ENCODE results near the gene BNC1. TPM values are rescaled to one million over a fixed set of nuclear protein-coding genes. Genes with fewer than 3 reads are reported as not detected.

Gene BNC1, protein sequence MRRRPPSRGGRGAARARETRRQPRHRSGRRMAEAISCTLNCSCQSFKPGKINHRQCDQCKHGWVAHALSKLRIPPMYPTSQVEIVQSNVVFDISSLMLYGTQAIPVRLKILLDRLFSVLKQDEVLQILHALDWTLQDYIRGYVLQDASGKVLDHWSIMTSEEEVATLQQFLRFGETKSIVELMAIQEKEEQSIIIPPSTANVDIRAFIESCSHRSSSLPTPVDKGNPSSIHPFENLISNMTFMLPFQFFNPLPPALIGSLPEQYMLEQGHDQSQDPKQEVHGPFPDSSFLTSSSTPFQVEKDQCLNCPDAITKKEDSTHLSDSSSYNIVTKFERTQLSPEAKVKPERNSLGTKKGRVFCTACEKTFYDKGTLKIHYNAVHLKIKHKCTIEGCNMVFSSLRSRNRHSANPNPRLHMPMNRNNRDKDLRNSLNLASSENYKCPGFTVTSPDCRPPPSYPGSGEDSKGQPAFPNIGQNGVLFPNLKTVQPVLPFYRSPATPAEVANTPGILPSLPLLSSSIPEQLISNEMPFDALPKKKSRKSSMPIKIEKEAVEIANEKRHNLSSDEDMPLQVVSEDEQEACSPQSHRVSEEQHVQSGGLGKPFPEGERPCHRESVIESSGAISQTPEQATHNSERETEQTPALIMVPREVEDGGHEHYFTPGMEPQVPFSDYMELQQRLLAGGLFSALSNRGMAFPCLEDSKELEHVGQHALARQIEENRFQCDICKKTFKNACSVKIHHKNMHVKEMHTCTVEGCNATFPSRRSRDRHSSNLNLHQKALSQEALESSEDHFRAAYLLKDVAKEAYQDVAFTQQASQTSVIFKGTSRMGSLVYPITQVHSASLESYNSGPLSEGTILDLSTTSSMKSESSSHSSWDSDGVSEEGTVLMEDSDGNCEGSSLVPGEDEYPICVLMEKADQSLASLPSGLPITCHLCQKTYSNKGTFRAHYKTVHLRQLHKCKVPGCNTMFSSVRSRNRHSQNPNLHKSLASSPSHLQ
- under 1 TPM; 0.13 to 0.21 TPM for total RNA-seq
- not detected for polyA plus RNA-seq
- long read RNA-seq, donor 1, result 0 reads
- long read RNA-seq, donor 2, result 0 reads

DNA sequence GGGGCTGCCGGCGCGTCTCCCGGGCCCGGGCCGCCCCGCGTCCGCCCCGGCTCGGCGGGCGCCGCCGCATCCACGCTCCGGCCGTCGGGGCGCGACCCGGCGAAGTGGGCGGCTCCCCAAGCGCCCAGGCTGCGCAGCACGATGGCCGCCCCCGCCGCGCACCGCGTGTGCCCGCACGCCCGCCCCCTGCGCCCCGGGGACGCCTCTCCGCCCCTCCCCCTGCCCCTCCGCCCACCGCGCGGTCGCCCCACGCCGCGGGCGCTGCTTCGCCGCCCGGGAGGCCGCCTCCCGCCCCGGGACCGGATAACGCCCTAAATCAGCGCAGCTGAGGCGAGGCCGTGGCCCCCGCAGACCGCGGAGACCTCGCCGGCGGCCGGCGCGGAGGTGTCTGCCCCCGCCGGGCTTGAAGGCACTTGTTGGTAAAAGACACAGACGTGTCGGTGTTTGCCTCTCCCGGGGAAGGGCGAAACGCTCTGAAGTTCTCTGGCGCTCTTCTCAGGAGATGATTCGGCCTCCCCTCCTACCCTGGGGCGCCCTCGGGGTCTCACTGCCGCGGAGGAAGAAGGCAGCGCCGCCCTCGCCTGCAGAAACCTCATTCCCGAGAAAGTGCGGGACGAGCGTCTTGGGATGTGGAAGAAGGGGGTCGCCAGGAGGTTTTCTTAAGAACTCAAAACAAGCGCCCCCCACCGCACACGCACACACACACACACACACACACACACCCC is at the start of gene BNC1:
BNC1 (minus strand) TSS at position 106 of the 725 bp plus-strand sequence; CDS start at position 70, 36 bp downstream.
- no peaks in the 10 kb centered on the region for H3K36me3 ChIP-seq (ENCODE audit: control insufficient read depth in 1 of 2, insufficient read depth in 2 of 2, low read length in 1 of 2)
- H3K9me3 ChIP-seq (ENCODE audit: control insufficient read depth, low read length), result no peaks in the 10 kb centered on the region
- H3K27ac ChIP-seq (ENCODE audit: low read depth in 1 of 2, low read length in 2 of 2), result no peak within 1 kb of the TSS
- peak within 1 kb of the TSS; percentile 17 to 31 for H3K4me3 ChIP-seq (ENCODE audit: low read length in 2 of 2)
- WGBS, 2 donors, result 9 to 10% methylated on average over 64 to 93 of the region's 93 CpGs
- ATAC-seq (ENCODE audit: low FRiP score) (no peak), DNase-seq (no peak)
- intact Hi-C loops (cut with DNase I), result no loop called here
- peaks cover 0 to 3% of the 10 kb centered on the region in 2 donors for H3K27me3 ChIP-seq (ENCODE audit: control insufficient read depth in 1 of 2, insufficient read depth in 2 of 2, low read length in 1 of 2)
- H3K4me1 ChIP-seq (ENCODE audit: control insufficient read depth in 1 of 2, insufficient read depth in 2 of 2, low read length in 2 of 2), result no peaks in the 10 kb centered on the region

DNA sequence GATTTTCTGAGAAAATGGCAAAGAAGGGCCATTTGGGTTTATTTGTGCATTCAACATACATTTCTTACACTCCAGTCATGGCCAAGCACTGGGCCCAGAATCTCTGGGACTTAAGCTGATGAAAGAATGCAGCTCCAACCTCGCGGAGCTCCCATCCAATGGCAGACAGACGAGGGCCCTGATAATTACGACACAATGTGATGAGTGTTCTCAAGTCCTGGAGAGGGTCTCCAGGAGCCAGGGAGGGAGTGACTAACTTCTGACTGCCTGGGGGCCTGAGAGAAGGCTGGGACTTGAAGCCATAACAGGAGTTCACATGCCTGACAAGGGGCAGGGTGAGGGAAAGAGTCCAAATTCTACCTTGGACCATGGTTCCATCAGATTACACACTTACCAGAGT is 42.6 kb upstream of the BNC1 start:
- ATAC-seq (ENCODE audit: low FRiP score), result no peak
- H3K27ac ChIP-seq (ENCODE audit: low read depth in 1 of 2, low read length in 2 of 2), result no peak overlapping the region
- no peaks in the 10 kb centered on the region for H3K9me3 ChIP-seq (ENCODE audit: control insufficient read depth, low read length)

GRCh38 chr15:83324799-83325198 is 40.3 kb upstream of the BNC1 start:
- WGBS, 2 donors, result 53 to 59% methylated on average over 2 of the region's 2 CpGs
- intact Hi-C loops (cut with DNase I), result no loop called here
- DNase-seq (no peak), ATAC-seq (ENCODE audit: low FRiP score) (no peak)
- no peaks in the 10 kb centered on the region for H3K9me3 ChIP-seq (ENCODE audit: control insufficient read depth, low read length)
- no peak overlapping the region for H3K27ac ChIP-seq (ENCODE audit: low read depth in 1 of 2, low read length in 2 of 2)
- H3K4me3 ChIP-seq (ENCODE audit: low read length in 2 of 2), result no peak overlapping the region
- H3K27me3 ChIP-seq (ENCODE audit: control insufficient read depth in 1 of 2, insufficient read depth in 2 of 2, low read length in 1 of 2), result no peaks in the 10 kb centered on the region
- H3K4me1 ChIP-seq (ENCODE audit: control insufficient read depth in 1 of 2, insufficient read depth in 2 of 2, low read length in 2 of 2), result no peaks in the 10 kb centered on the region
- no peaks in the 10 kb centered on the region for H3K36me3 ChIP-seq (ENCODE audit: control insufficient read depth in 1 of 2, insufficient read depth in 2 of 2, low read length in 1 of 2)

More for the DNA sequence above, 42.6 kb upstream of the BNC1 start:
- WGBS, 2 donors, result 55 to 69% methylated on average over 4 of the region's 4 CpGs
- Histone ChIP-seq H3K4me1 (ENCODE audit: control insufficient read depth in 1 of 2, insufficient read depth in 2 of 2, low read length in 2 of 2) (no peaks in the 10 kb centered on the region), H3K27me3 (ENCODE audit: control insufficient read depth in 1 of 2, insufficient read depth in 2 of 2, low read length in 1 of 2) (no peaks in the 10 kb centered on the region), H3K4me3 (ENCODE audit: low read length in 2 of 2) (no peak overlapping the region), H3K36me3 (ENCODE audit: control insufficient read depth in 1 of 2, insufficient read depth in 2 of 2, low read length in 1 of 2) (no peaks in the 10 kb centered on the region)
- intact Hi-C loops (cut with DNase I), result no loop called here
- no peak for DNase-seq

DNA sequence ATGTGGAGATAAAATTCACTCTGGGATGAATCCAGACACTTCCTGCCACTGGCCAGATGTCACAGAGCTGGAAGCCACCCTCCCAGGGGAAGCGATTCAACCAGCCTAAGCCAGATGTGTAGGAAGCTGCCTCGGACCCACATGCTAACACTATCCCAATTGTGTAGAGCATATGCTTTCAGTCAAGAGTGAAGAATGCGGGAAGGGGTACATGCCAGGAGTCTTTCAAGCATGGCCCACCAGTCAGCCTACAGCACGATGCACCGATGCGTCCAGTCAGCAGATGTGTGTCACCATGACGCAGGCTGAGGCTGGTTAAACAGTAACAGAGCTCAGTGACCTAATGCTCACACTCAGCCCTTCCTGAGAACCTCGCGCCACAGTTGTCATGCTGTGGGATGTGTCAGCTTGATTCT is 38.8 kb upstream of the BNC1 start:
- DNase-seq, result no peak
- no peak overlapping the region for H3K27ac ChIP-seq (ENCODE audit: low read depth in 1 of 2, low read length in 2 of 2)
- H3K27me3 ChIP-seq (ENCODE audit: control insufficient read depth in 1 of 2, insufficient read depth in 2 of 2, low read length in 1 of 2), result no peaks in the 10 kb centered on the region
- 34 to 41% methylated on average over 9 of the region's 9 CpGs for WGBS, 2 donors
- H3K36me3 ChIP-seq (ENCODE audit: control insufficient read depth in 1 of 2, insufficient read depth in 2 of 2, low read length in 1 of 2), result no peaks in the 10 kb centered on the region
- no peaks in the 10 kb centered on the region for H3K4me1 ChIP-seq (ENCODE audit: control insufficient read depth in 1 of 2, insufficient read depth in 2 of 2, low read length in 2 of 2)
- intact Hi-C loops (cut with DNase I), result no loop called here
- peak; percentile 27 for ATAC-seq (ENCODE audit: low FRiP score)
- peaks cover 2% of the 10 kb centered on the region for H3K9me3 ChIP-seq (ENCODE audit: control insufficient read depth, low read length)
- no peak overlapping the region for H3K4me3 ChIP-seq (ENCODE audit: low read length in 2 of 2)

DNA sequence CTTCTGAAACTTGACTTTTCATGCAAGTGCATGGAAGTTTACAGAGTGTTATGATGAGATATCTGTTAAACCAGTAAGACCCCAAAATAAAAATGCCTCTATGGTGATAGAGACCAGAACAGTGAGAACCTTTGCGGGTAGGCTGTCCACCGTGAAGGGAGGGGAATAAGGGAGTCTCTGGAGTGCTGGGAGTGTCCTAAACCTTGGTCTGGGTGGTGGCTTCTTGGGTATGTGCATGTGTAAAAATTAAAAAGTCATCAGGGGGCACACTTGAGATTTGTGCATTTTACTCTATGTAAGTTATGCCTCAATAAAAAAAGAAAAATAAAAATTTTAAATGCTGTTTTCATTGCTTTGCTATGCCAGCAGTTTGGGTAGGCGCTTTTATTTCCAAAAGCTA is 38.2 kb upstream of the BNC1 start:
- H3K4me3 ChIP-seq (ENCODE audit: low read length in 2 of 2), result no peak overlapping the region

GRCh38 chr15:83322061-83322460 is 37.6 kb upstream of the BNC1 start:
- intact Hi-C loops (cut with DNase I), result no loop called here
- no peaks in the 10 kb centered on the region for H3K4me1 ChIP-seq (ENCODE audit: control insufficient read depth in 1 of 2, insufficient read depth in 2 of 2, low read length in 2 of 2)
- DNase-seq (no peak), ATAC-seq (ENCODE audit: low FRiP score) (no peak)
- H3K9me3 ChIP-seq (ENCODE audit: control insufficient read depth, low read length), result peaks cover 2% of the 10 kb centered on the region
- H3K27me3 ChIP-seq (ENCODE audit: control insufficient read depth in 1 of 2, insufficient read depth in 2 of 2, low read length in 1 of 2), result peaks cover 0 to 2% of the 10 kb centered on the region in 2 donors
- H3K27ac ChIP-seq (ENCODE audit: low read depth in 1 of 2, low read length in 2 of 2), result no peak overlapping the region
- H3K4me3 ChIP-seq (ENCODE audit: low read length in 2 of 2), result no peak overlapping the region
- WGBS, 2 donors, result 42 to 50% methylated on average over 6 of the region's 6 CpGs
- no peaks in the 10 kb centered on the region for H3K36me3 ChIP-seq (ENCODE audit: control insufficient read depth in 1 of 2, insufficient read depth in 2 of 2, low read length in 1 of 2)

More for the DNA sequence above, 38.2 kb upstream of the BNC1 start:
- peaks cover 2% of the 10 kb centered on the region for H3K9me3 ChIP-seq (ENCODE audit: control insufficient read depth, low read length)
- peaks cover 0 to 2% of the 10 kb centered on the region in 2 donors for H3K27me3 ChIP-seq (ENCODE audit: control insufficient read depth in 1 of 2, insufficient read depth in 2 of 2, low read length in 1 of 2)
- 89 to 90% methylated on average over 3 of the region's 3 CpGs for WGBS, 2 donors
- intact Hi-C loops (cut with DNase I), result no loop called here
- no peaks in the 10 kb centered on the region for H3K36me3 ChIP-seq (ENCODE audit: control insufficient read depth in 1 of 2, insufficient read depth in 2 of 2, low read length in 1 of 2)
- H3K4me1 ChIP-seq (ENCODE audit: control insufficient read depth in 1 of 2, insufficient read depth in 2 of 2, low read length in 2 of 2), result no peaks in the 10 kb centered on the region
- ATAC-seq (ENCODE audit: low FRiP score), result no peak
- no peak for DNase-seq
- no peak overlapping the region for H3K27ac ChIP-seq (ENCODE audit: low read depth in 1 of 2, low read length in 2 of 2)

DNA sequence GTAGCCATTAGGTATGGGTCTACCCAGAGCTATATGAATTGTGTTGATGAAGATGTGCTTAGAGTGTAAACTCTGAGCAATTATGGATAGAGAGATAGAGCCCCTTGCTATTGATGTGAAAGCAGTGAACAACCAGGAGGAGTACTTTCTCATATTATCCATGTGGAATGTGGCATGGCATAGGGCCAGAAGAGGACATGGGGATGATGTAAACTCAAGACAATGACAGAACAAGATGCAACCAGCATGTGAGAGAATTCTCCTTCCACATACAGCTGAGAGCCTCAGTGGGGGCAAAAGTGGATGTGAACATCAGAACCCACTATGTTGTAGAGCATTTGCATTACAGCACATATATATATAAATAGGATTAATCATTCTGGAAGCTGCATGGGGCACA is 36.4 kb upstream of the BNC1 start:
- intact Hi-C loops (cut with DNase I), result no loop called here
- H3K4me1 ChIP-seq (ENCODE audit: control insufficient read depth in 1 of 2, insufficient read depth in 2 of 2, low read length in 2 of 2), result no peaks in the 10 kb centered on the region
- H3K36me3 ChIP-seq (ENCODE audit: control insufficient read depth in 1 of 2, insufficient read depth in 2 of 2, low read length in 1 of 2), result no peaks in the 10 kb centered on the region
- H3K27ac ChIP-seq (ENCODE audit: low read depth in 1 of 2, low read length in 2 of 2), result no peak overlapping the region
- no peak overlapping the region for H3K4me3 ChIP-seq (ENCODE audit: low read length in 2 of 2)
- DNase-seq, result no peak
- peaks cover 2% of the 10 kb centered on the region for H3K9me3 ChIP-seq (ENCODE audit: control insufficient read depth, low read length)
- peaks cover 0 to 2% of the 10 kb centered on the region in 2 donors for H3K27me3 ChIP-seq (ENCODE audit: control insufficient read depth in 1 of 2, insufficient read depth in 2 of 2, low read length in 1 of 2)
- ATAC-seq (ENCODE audit: low FRiP score), result no peak

- H3K4me3 ChIP-seq (ENCODE audit: low read length in 2 of 2), result no peak overlapping the region
- intact Hi-C loops (cut with DNase I), result no loop called here
- H3K4me1 ChIP-seq (ENCODE audit: control insufficient read depth in 1 of 2, insufficient read depth in 2 of 2, low read length in 2 of 2), result no peaks in the 10 kb centered on the region
- no peak overlapping the region for H3K27ac ChIP-seq (ENCODE audit: low read depth in 1 of 2, low read length in 2 of 2)
- H3K36me3 ChIP-seq (ENCODE audit: control insufficient read depth in 1 of 2, insufficient read depth in 2 of 2, low read length in 1 of 2), result no peaks in the 10 kb centered on the region
- DNase-seq, result no peak
- WGBS, 2 donors, result 51 to 54% methylated on average over 4 of the region's 4 CpGs
- ATAC-seq (ENCODE audit: low FRiP score), result no peak
- peaks cover 0 to 2% of the 10 kb centered on the region in 2 donors for H3K27me3 ChIP-seq (ENCODE audit: control insufficient read depth in 1 of 2, insufficient read depth in 2 of 2, low read length in 1 of 2)
- peaks cover 2% of the 10 kb centered on the region for H3K9me3 ChIP-seq (ENCODE audit: control insufficient read depth, low read length)
Observed at GRCh38 chr15:83320404-83320803, 35.9 kb upstream of the BNC1 start.
